GM23338 (cell line): ENCODE results near the gene CPLX3. TPM values are rescaled to one million over a fixed set of nuclear protein-coding genes. Genes with fewer than 3 reads are reported as not detected.
"Not testable (repeated sequence)": the region's sequence is repeated elsewhere in the genome, so short reads cannot be mapped to it uniquely, and the experiment has no call there.

ENCODE experiments used
- ATAC-seq: fragments of 200-7000 bp; cut with Tn5 transposase; 3 replicates; pipeline ENCODE4 v1.9.1; 2020
- DNase-seq: peaks from one replicate; pipeline ENCODE4 v3.0.0-alpha.2; 2015; ENCODE audit warnings: low spot score
- H2AFZ ChIP-seq: fragments of 200-600 bp; sonication (generic); 2 replicates; pipeline ENCODE4 v1.8.0; 2016; ENCODE audit warnings: antibody characterized with exemption, mild to moderate bottlenecking, moderate library complexity
- H3F3A ChIP-seq: fragments of 200-600 bp; sonication (generic); replicated peaks from 2 replicates; pipeline ENCODE4 v1.8.0; 2017; ENCODE audit warnings: antibody characterized with exemption, mixed run types, low read depth
- H3K27ac ChIP-seq: fragments of 200-600 bp; sonication (generic); 2 replicates; pipeline ENCODE4 v1.6.1; 2016; ENCODE audit warnings: low read depth
- H3K27me3 ChIP-seq: fragments of 200-600 bp; sonication (generic); 2 replicates; pipeline ENCODE4 v1.8.0; 2016; ENCODE audit warnings: mild to moderate bottlenecking, mixed run types, moderate library complexity; ENCODE audit not compliant: insufficient read depth
- H3K36me3 ChIP-seq: fragments of 200-600 bp; sonication (generic); 2 replicates; pipeline ENCODE4 v1.8.0; 2016; ENCODE audit warnings: mild to moderate bottlenecking; ENCODE audit not compliant: insufficient read depth
- H3K4me1 ChIP-seq: fragments of 200-600 bp; sonication (generic); 2 replicates; pipeline ENCODE4 v1.8.0; 2016; ENCODE audit warnings: mild to moderate bottlenecking, moderate library complexity; ENCODE audit not compliant: insufficient read depth
- H3K4me2 ChIP-seq: fragments of 200-600 bp; sonication (generic); 2 replicates; pipeline ENCODE4 v1.7.1; 2017; ENCODE audit warnings: mixed run types
- H3K4me3 ChIP-seq: fragments of 200-600 bp; sonication (generic); 2 replicates; pipeline ENCODE4 v1.6.1; 2016; ENCODE audit warnings: mixed run types
- H3K79me2 ChIP-seq: fragments of 200-600 bp; sonication (generic); replicated peaks from 2 replicates; pipeline ENCODE4 v1.8.0; 2017; ENCODE audit warnings: mild to moderate bottlenecking; ENCODE audit not compliant: insufficient read depth
- H3K9me2 ChIP-seq: fragments of 200-600 bp; sonication (generic); 2 replicates; pipeline ENCODE4 v1.8.0; 2017; ENCODE audit not compliant: insufficient read depth
- H4K20me1 ChIP-seq: fragments of 200-600 bp; sonication (generic); replicated peaks from 2 replicates; pipeline ENCODE4 v1.8.0; 2017; ENCODE audit warnings: mild to moderate bottlenecking; ENCODE audit not compliant: insufficient read depth
- H3K27ac Mint-ChIP-seq: 2 replicates; pipeline ENCODE4 v1.8.0; 2020; ENCODE audit warnings: inconsistent platforms, mild to moderate bottlenecking, moderate library complexity, mixed read lengths
- H3K27me3 Mint-ChIP-seq: 3 replicates; pipeline ENCODE4 v1.8.0; 2022; ENCODE audit warnings: low read depth, mild to moderate bottlenecking, moderate library complexity, mixed read lengths, inconsistent platforms; ENCODE audit not compliant: insufficient read depth, poor library complexity
- H3K36me3 Mint-ChIP-seq: 3 replicates; pipeline ENCODE4 v1.8.0; 2021; ENCODE audit warnings: low read depth, mild to moderate bottlenecking, inconsistent platforms, moderate library complexity, mixed read lengths
- H3K4me1 Mint-ChIP-seq: 3 replicates; pipeline ENCODE4 v1.8.0; 2020; ENCODE audit warnings: mild to moderate bottlenecking, inconsistent platforms, mixed read lengths
- H3K4me3 Mint-ChIP-seq: 3 replicates; pipeline ENCODE4 v1.8.0; 2021; ENCODE audit warnings: moderate library complexity, mild to moderate bottlenecking, inconsistent platforms, mixed read lengths
- H3K9me3 Mint-ChIP-seq: 3 replicates; pipeline ENCODE4 v1.8.0; 2020; ENCODE audit warnings: moderate library complexity, mild to moderate bottlenecking, inconsistent platforms, mixed read lengths
- CTCF ChIP-seq, 2 experiments: fragments of 200-600 bp in 1 of 2; sonication (generic) in 1 of 2; conservative IDR thresholded peaks; 2 replicates each; pipeline versions ENCODE4 v1.5.1 to v1.6.1; 2016 to 2017; ENCODE audit warnings: antibody characterized with exemption in 2 of 2, low read depth in 2 of 2, mild to moderate bottlenecking in 2 of 2, moderate library complexity in 1 of 2
- ETS1 ChIP-seq: IDR thresholded peaks from 2 replicates; pipeline ENCODE4 v1.6.1; 2016; ENCODE audit warnings: antibody characterized with exemption
- EZH2 ChIP-seq: fragments of 200-600 bp; sonication (generic); IDR thresholded peaks from one replicate; pipeline ENCODE4 v1.8.0; 2017; ENCODE audit warnings: antibody characterized with exemption, mild to moderate bottlenecking, low read depth; ENCODE audit not compliant: unreplicated experiment
- EZH2phosphoT487 ChIP-seq: fragments of 200-600 bp; sonication (generic); IDR thresholded peaks from one replicate; pipeline ENCODE4 v1.8.1; 2018; ENCODE audit warnings: antibody characterized with exemption; ENCODE audit not compliant: unreplicated experiment
- JUNB ChIP-seq: IDR thresholded peaks from one replicate; pipeline ENCODE4 v1.6.1; 2016; ENCODE audit warnings: antibody characterized with exemption; ENCODE audit not compliant: unreplicated experiment
- NANOG ChIP-seq: IDR thresholded peaks from 2 replicates; pipeline ENCODE4 v1.6.1; 2016; ENCODE audit warnings: antibody characterized with exemption, borderline replicate concordance
- STAT1 ChIP-seq: IDR thresholded peaks from one replicate; pipeline ENCODE4 v1.6.1; 2016; ENCODE audit warnings: antibody characterized with exemption; ENCODE audit not compliant: unreplicated experiment
- ZNF462 ChIP-seq: fragments of 250-450 bp; sonication (Bioruptor Pico); IDR thresholded peaks from 2 replicates; pipeline ENCODE4 v1.5.0; 2020; ENCODE audit warnings: mild to moderate bottlenecking, moderate library complexity
- polyA plus RNA-seq: library from polyadenylated mRNA; unstranded; fragments of >200 nt; fragmentation: Nextera tagmentation; extraction: Ambion mirVana; gene quantifications from 2 replicates; pipeline ENCODE4 v1.2.1, GENCODE V29; 2016
- total RNA-seq: library from RNA; depleted of rRNA; stranded (reverse); fragments of >200 nt; shearing (Covaris generic); gene quantifications from 2 replicates; pipeline ENCODE4 v1.2.3, GENCODE V29; 2014
- TF ChIP-seq, protein P1 (sequence below): IDR thresholded peaks from one replicate; pipeline ENCODE4 v1.6.1; 2018; ENCODE audit warnings: antibody characterized with exemption; ENCODE audit not compliant: unreplicated experiment

The CPLX3 gene
- total and polyA plus RNA-seq, 2 experiments from 2014 or later = 0.66 TPM; not detected in 1

DNA sequence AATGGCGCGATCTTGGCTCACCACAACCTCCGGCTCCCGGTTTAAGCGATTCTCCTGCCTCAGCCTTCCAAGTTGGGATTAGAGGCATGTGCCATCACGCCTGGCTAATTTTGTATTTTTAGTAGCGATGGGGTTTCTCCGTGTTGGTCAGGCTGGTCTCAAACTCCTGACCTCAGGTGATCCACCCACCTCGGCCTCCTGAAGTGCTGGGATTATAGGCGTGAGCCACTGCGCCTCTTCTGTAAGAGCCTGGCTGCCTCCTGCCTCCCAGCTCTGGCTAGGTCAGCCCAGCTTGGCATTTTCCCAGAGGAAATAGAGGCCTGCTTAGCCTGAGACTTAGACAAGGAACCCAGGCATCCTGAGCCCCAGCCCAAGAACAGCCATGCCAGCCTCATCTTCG, 40.3 kb upstream of the CPLX3 start:
- peaks cover 26% of the 10 kb centered on the region for H3K27me3 Mint-ChIP-seq
- not testable (repeated sequence) for H3K9me2 ChIP-seq, H3K27ac ChIP-seq, H2AFZ ChIP-seq, H3K36me3 Mint-ChIP-seq, H3K9me3 Mint-ChIP-seq, H3K27ac Mint-ChIP-seq, H3K36me3 ChIP-seq, ATAC-seq, DNase-seq, H3K4me3 Mint-ChIP-seq, H3K4me2 ChIP-seq, H3K4me3 ChIP-seq, H3K27me3 ChIP-seq, H3F3A ChIP-seq
- H4K20me1 ChIP-seq = peaks cover 50% of the 10 kb centered on the region
- peaks cover 40% of the 10 kb centered on the region for H3K4me1 Mint-ChIP-seq
- peaks cover 34% of the 10 kb centered on the region for H3K4me1 ChIP-seq
- H3K79me2 ChIP-seq = peaks cover 14% of the 10 kb centered on the region

- peaks cover 35% of the 10 kb centered on the region for H3K4me1 Mint-ChIP-seq
- H2AFZ ChIP-seq = no peak overlapping the region
- H3K27me3 Mint-ChIP-seq = peaks cover 21% of the 10 kb centered on the region
- ATAC-seq (no peak), DNase-seq (no peak)
- H3K4me3 Mint-ChIP-seq = no peak overlapping the region
- H3K27ac Mint-ChIP-seq = no peak overlapping the region
- H3F3A ChIP-seq = peaks cover 7% of the 10 kb centered on the region
- peaks cover 34% of the 10 kb centered on the region for H3K4me1 ChIP-seq
- H3K9me2 ChIP-seq = no peaks in the 10 kb centered on the region
- peaks cover 20% of the 10 kb centered on the region for H3K79me2 ChIP-seq
- no peak overlapping the region for H3K4me2 ChIP-seq
- no peaks in the 10 kb centered on the region for H3K9me3 Mint-ChIP-seq
- H3K27ac ChIP-seq = no peak overlapping the region
- H3K4me3 ChIP-seq = no peak overlapping the region
- no peaks in the 10 kb centered on the region for H3K36me3 ChIP-seq
- peaks cover 50% of the 10 kb centered on the region for H4K20me1 ChIP-seq
- no peaks in the 10 kb centered on the region for H3K36me3 Mint-ChIP-seq
- H3K27me3 ChIP-seq = no peaks in the 10 kb centered on the region
- TF ChIP-seq ZNF462 (CRISPR knock-in tag) (no peak), EZH2 (no peak), CTCF (conservative IDR thresholded peaks at IDR 0.05; ENCODE audit: low read depth in 2 of 2) (no peak), EZH2phosphoT487 (no peak), ETS1 (no peak), STAT1 (no peak), JUNB (no peak), NANOG (no peak)
- TF ChIP-seq, protein P1, sequence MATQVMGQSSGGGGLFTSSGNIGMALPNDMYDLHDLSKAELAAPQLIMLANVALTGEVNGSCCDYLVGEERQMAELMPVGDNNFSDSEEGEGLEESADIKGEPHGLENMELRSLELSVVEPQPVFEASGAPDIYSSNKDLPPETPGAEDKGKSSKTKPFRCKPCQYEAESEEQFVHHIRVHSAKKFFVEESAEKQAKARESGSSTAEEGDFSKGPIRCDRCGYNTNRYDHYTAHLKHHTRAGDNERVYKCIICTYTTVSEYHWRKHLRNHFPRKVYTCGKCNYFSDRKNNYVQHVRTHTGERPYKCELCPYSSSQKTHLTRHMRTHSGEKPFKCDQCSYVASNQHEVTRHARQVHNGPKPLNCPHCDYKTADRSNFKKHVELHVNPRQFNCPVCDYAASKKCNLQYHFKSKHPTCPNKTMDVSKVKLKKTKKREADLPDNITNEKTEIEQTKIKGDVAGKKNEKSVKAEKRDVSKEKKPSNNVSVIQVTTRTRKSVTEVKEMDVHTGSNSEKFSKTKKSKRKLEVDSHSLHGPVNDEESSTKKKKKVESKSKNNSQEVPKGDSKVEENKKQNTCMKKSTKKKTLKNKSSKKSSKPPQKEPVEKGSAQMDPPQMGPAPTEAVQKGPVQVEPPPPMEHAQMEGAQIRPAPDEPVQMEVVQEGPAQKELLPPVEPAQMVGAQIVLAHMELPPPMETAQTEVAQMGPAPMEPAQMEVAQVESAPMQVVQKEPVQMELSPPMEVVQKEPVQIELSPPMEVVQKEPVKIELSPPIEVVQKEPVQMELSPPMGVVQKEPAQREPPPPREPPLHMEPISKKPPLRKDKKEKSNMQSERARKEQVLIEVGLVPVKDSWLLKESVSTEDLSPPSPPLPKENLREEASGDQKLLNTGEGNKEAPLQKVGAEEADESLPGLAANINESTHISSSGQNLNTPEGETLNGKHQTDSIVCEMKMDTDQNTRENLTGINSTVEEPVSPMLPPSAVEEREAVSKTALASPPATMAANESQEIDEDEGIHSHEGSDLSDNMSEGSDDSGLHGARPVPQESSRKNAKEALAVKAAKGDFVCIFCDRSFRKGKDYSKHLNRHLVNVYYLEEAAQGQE = no peak
Measured at GRCh38 chr15:74786551-74787165, 39.8 kb upstream of the CPLX3 start.
